Activated CD4-positive, alpha-beta T cell treated with anti-CD3 and anti-CD28 coated beads, Interleukin-2, amount 50 U/mL, for 1 hour (primary cell): ENCODE measurements around the gene LANCL3.
A peak's percentile ranks its signal among the peaks of the same experiment; 100 is the strongest.

ENCODE experiments used
- DNase-seq: peaks from one replicate; pipeline ENCODE4 v3.0.0-alpha.2; 2020

Gene LANCL3

GRCh38 chrX:37685381-37686359 lies 114.2 kb downstream of the LANCL3 start, which contains the start of gene XK:
XK (plus strand) TSS chrX:37685791; CDS start chrX:37685962, 171 bp downstream.
- peak; percentile 9 for DNase-seq

- DNase-seq: no peak
These were observed 115.0 kb downstream of the LANCL3 start for GRCh38 chrX:37686369-37686995.

GRCh38 chrX:37686996-37687395 lies 115.5 kb downstream of the LANCL3 start:
- no peak for DNase-seq

GRCh38 chrX:37690119-37690518 lies 118.7 kb downstream of the LANCL3 start:
- DNase-seq: no peak

- DNase-seq: no peak
These were observed 121.5 kb downstream of the LANCL3 start for GRCh38 chrX:37692918-37693317.

- no peak for DNase-seq
These were observed 125.8 kb downstream of the LANCL3 start for GRCh38 chrX:37697169-37697760.

- no peak for DNase-seq
These were observed 130.1 kb downstream of the LANCL3 start for GRCh38 chrX:37701588-37701987.

GRCh38 chrX:37711991-37712390 lies 140.5 kb downstream of the LANCL3 start:
- no peak for DNase-seq

GRCh38 chrX:37712458-37712857 lies 141.0 kb downstream of the LANCL3 start:
- DNase-seq: no peak

- no peak for DNase-seq
These were observed 143.0 kb downstream of the LANCL3 start for GRCh38 chrX:37714479-37714878.

- DNase-seq: no peak
These were observed 145.1 kb downstream of the LANCL3 start for GRCh38 chrX:37716602-37717001.

GRCh38 chrX:37717708-37718107 lies 146.2 kb downstream of the LANCL3 start:
- DNase-seq: no peak

- no peak for DNase-seq
These were observed 151.1 kb downstream of the LANCL3 start for GRCh38 chrX:37722595-37722994.

- DNase-seq: no peak
These were observed 154.9 kb downstream of the LANCL3 start for GRCh38 chrX:37726346-37726745.
